ENCODE data around the gene UNC5A.

UNC5A gene

GRCh38 chr5:176922817-176923216 lies 112.5 kb downstream of the UNC5A start:
- Mint-ChIP-seq H3K36me3 (peaks cover 8% of the 10 kb centered on the region), H3K27ac (no peak overlapping the region), H3K4me3 (no peak overlapping the region), H3K27me3 (no peaks in the 10 kb centered on the region), H3K4me1 (ENCODE audit: low read depth) (peaks cover 7% of the 10 kb centered on the region), H3K9me3 (ENCODE audit: low read depth) (no peaks in the 10 kb centered on the region)

- Mint-ChIP-seq H3K36me3 (peaks cover 5% of the 10 kb centered on the region), H3K27me3 (no peaks in the 10 kb centered on the region), H3K9me3 (ENCODE audit: low read depth) (no peaks in the 10 kb centered on the region), H3K4me1 (ENCODE audit: low read depth) (peaks cover 16% of the 10 kb centered on the region), H3K4me3 (no peak overlapping the region), H3K27ac (no peak overlapping the region)
Observed at GRCh38 chr5:176927562-176927961, 117.2 kb downstream of the UNC5A start.

GRCh38 chr5:176929654-176930053 lies 119.3 kb downstream of the UNC5A start:
- Mint-ChIP-seq H3K36me3 (peaks cover 5% of the 10 kb centered on the region), H3K4me3 (no peak overlapping the region), H3K27ac (no peak overlapping the region), H3K27me3 (no peaks in the 10 kb centered on the region), H3K9me3 (ENCODE audit: low read depth) (no peaks in the 10 kb centered on the region), H3K4me1 (ENCODE audit: low read depth) (peaks cover 16% of the 10 kb centered on the region)
